Measurements from ENCODE around the gene PLEKHA3.
"Not testable (repeated sequence)": the region's sequence is repeated elsewhere in the genome, so short reads cannot be mapped to it uniquely, and the experiment has no call there.

The PLEKHA3 gene

GRCh38 chr2:178480227-178481181, at the start of gene PLEKHA3:
Gene PLEKHA3 (plus strand): TSS chr2:178480457. CDS start chr2:178480870, 413 bp downstream.
- peak; percentile 94 for DNase-seq (ENCODE audit: low spot score)

- no peak for DNase-seq (ENCODE audit: low spot score)
Measured at GRCh38 chr2:178436662-178437061, 43.6 kb upstream of the PLEKHA3 start.

- no peak for DNase-seq (ENCODE audit: low spot score)
Measured at GRCh38 chr2:178441426-178441825, 38.8 kb upstream of the PLEKHA3 start.

- DNase-seq (ENCODE audit: low spot score): no peak
Measured at GRCh38 chr2:178448968-178449661, 31.1 kb upstream of the PLEKHA3 start.

GRCh38 chr2:178449700-178450523, 30.3 kb upstream of the PLEKHA3 start:
- no peak for DNase-seq (ENCODE audit: low spot score)

GRCh38 chr2:178450524-178450773, 29.8 kb upstream of the PLEKHA3 start:
- no peak for DNase-seq (ENCODE audit: low spot score)

- peak; percentile 99 for DNase-seq (ENCODE audit: low spot score)
Measured at GRCh38 chr2:178450774-178451525, 29.3 kb upstream of the PLEKHA3 start, which contains the start of the genes PJVK and PRKRA. Gene PJVK (plus strand): TSS chr2:178451378. CDS start chr2:178453410, 2,032 bp downstream. Gene PRKRA (minus strand): TSS chr2:178451175. CDS start chr2:178451030, 145 bp downstream.

- no peak for DNase-seq (ENCODE audit: low spot score)
Measured at GRCh38 chr2:178452334-178452733, 27.9 kb upstream of the PLEKHA3 start.

- DNase-seq (ENCODE audit: low spot score): no peak
Measured at GRCh38 chr2:178452870-178453269, 27.4 kb upstream of the PLEKHA3 start.

GRCh38 chr2:178455947-178456346, 24.3 kb upstream of the PLEKHA3 start:
- DNase-seq (ENCODE audit: low spot score): no peak

- DNase-seq (ENCODE audit: low spot score): no peak
Measured at GRCh38 chr2:178457390-178457886, 22.8 kb upstream of the PLEKHA3 start.

- DNase-seq (ENCODE audit: low spot score): no peak
Measured at GRCh38 chr2:178469219-178469849, 10.9 kb upstream of the PLEKHA3 start.

GRCh38 chr2:178471313-178471712, 8.9 kb upstream of the PLEKHA3 start:
- DNase-seq (ENCODE audit: low spot score): not testable (repeated sequence)

GRCh38 chr2:178473373-178473772, 6.9 kb upstream of the PLEKHA3 start:
- no peak for DNase-seq (ENCODE audit: low spot score)

- DNase-seq (ENCODE audit: low spot score): no peak
Measured at GRCh38 chr2:178473931-178474330, 6.3 kb upstream of the PLEKHA3 start.

GRCh38 chr2:178474560-178474959, 5.7 kb upstream of the PLEKHA3 start:
- no peak for DNase-seq (ENCODE audit: low spot score)

- DNase-seq (ENCODE audit: low spot score): no peak
Measured at GRCh38 chr2:178476477-178476876, 3.8 kb upstream of the PLEKHA3 start.

- no peak for DNase-seq (ENCODE audit: low spot score)
Measured at GRCh38 chr2:178477443-178478129, 2.7 kb upstream of the PLEKHA3 start.

- DNase-seq (ENCODE audit: low spot score): peak; percentile 72
Measured at GRCh38 chr2:178478130-178478438, 2.2 kb upstream of the PLEKHA3 start.

Measured in left forelimb (tissue), 1 donor.